NCI-H146 (cell line): ENCODE data around the gene TBC1D3B.
"Not testable (repeated sequence)": the region's sequence is repeated elsewhere in the genome, so short reads cannot be mapped to it uniquely, and the experiment has no call there.

Source experiments
- DNase-seq: peaks from one replicate; lab custom pipeline; 2025; lab: John Stamatoyannopoulos, UW

The TBC1D3B gene

GRCh38 chr17:36181446-36182175, 5.2 kb upstream of the TBC1D3B start:
- not testable (repeated sequence) for DNase-seq

- DNase-seq, result not testable (repeated sequence)
Measured at GRCh38 chr17:36168836-36169235, 7.6 kb downstream of the TBC1D3B start.

GRCh38 chr17:36153895-36154610, 22.4 kb downstream of the TBC1D3B start:
- no peak for DNase-seq

DNA sequence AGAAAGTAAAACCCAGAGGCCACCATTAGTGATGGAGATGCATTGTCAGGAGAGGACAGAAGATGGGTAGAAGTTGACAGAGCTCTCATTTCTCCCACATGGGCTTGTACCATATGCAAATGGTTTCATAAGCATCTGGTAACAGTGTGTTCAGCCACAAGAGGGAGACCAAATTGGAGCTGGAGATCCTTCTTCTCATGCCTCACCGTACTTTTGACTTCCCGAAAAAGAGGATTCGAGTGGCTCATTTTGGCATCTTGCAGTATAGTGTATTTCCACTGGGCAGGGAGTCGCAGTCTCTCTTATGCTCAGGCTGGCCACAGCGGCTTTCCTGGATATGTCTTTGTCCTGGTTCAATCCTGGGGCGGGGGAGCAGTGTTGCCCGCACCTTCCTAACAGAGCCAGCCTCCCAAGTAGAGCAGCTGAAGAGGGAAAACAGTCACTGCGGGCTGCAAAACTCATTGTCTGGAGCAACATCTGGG, 23.8 kb downstream of the TBC1D3B start:
- no peak for DNase-seq

- no peak for DNase-seq
Measured at GRCh38 chr17:36151891-36152638, 24.4 kb downstream of the TBC1D3B start.

DNA sequence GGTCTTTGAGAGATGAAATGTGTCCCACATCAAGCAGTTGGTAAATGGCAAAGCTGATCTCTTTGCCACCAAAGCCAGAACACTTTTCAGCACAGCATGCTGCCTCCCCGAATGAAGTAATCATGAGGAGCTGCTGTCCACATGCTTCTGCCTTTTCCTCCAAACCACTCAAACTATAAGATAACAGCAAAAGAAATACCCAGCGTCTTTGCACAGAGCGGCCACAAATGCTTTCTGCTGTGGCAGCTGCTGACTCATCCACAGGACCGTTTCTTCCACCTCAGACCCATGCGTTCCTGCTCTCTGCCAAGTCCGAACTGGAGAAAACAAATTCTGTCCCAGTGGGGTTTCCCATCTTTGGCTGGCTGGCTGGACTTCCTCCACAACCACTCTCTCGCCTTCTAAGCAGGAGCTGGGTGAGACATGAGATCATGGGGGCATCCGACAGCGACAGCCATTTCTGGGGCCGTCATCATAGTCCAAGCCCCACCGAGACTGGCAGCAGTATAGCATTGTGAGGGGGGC, 27.1 kb downstream of the TBC1D3B start:
- no peak for DNase-seq

- peak; percentile 2 for DNase-seq
Measured at GRCh38 chr17:36148559-36149295, 27.7 kb downstream of the TBC1D3B start.

GRCh38 chr17:36147601-36148000, 28.8 kb downstream of the TBC1D3B start:
- DNase-seq, result no peak

GRCh38 chr17:36144981-36145729, 31.3 kb downstream of the TBC1D3B start:
- no peak for DNase-seq

DNA sequence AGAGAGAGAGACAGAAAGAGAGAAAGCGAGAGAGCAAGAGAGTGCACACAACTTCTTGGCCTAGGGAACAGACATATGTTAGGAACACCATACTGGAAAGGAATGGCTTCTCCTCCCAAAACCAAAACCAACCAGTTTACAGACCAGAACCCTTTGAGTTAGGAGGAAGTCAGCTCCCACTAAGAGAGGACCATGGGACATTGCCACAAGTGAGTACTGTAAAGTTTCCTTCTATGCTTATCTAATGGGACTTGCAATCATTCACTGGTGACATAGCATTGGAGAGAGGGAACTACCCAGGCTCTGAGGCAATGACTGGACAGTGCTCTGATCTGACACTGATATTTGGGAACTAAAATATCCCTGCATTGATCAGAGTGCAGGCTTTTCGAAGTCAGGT, 32.4 kb downstream of the TBC1D3B start:
- no peak for DNase-seq

- no peak for DNase-seq
Measured at GRCh38 chr17:36142806-36143205, 33.6 kb downstream of the TBC1D3B start.

DNA sequence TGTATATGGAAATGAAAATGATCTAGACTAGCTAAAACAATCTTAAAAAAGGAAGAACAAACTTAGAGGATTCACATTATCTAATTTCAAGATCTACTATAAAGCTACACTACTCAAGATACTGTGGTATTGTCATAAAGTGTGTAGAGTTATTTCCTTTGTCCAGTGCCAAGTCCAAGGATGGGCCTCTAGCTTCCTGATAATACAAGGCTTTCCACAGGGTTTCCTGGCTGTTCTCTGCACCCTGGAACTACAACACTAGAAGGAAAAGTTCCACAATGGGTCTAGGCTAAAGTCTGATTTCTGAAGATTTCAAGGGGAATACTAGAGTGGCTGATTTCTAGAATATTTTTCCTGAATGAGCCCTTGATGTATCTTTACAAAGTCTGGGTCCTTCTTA, 34.2 kb downstream of the TBC1D3B start:
- no peak for DNase-seq

DNA sequence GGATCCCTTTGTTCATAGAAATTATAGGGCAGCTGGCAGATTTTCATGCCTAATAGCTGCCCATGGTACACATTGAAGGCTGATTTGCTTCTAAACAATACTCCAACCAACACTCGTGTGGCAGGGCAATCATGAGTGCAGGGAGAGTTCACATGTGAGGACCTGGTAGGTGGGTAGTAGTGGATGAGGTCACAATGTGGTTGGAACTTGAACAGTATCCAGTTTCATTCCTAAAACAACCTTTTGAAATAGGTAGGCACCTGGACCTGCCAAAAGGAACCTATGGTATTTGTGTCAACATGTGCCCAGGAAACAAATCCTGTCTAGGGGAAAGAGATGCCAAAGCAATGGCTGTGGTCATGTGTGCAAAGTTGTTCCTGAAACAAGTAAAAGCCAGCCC, 40.0 kb downstream of the TBC1D3B start:
- no peak for DNase-seq

DNA sequence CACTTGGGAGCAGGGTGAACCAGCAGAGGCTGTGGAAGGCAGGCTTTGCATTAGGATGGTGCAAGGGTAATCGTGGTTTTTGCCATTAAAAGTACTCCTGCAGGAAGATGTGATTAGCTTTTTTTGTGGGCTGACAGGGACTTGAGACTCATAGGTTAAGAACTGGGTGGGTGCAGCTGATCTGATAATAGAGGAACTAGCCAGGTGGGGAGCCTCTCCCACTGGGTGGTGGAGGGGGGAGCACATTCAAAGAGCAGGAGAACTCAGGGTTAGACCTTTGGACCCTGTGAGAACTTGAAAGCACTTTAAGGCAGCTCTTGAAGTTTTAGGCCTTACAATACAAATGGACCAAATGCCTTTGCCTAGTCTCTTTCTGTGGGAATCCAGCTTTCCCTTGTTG, 40.4 kb downstream of the TBC1D3B start:
- DNase-seq, result no peak

DNA sequence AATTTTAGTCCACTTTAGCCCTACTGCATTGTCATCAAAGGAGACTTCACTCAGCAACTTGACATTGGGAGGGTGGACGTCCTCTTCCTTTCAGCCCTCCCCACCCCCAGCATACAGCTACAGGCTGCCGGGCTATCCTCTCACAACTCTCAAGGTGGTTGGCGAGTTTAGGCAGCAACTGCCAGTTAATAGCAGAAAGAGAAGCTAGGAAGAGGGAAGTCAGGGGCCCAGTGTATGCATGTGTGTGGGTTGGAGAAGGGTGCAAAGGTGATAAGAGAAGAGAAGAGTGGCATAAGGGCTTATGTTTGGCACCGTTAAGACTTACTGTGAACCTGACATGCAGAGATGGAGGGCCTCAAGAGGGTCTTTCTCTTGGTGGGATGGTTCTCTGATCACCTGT, 41.0 kb downstream of the TBC1D3B start:
- DNase-seq, result no peak

DNA sequence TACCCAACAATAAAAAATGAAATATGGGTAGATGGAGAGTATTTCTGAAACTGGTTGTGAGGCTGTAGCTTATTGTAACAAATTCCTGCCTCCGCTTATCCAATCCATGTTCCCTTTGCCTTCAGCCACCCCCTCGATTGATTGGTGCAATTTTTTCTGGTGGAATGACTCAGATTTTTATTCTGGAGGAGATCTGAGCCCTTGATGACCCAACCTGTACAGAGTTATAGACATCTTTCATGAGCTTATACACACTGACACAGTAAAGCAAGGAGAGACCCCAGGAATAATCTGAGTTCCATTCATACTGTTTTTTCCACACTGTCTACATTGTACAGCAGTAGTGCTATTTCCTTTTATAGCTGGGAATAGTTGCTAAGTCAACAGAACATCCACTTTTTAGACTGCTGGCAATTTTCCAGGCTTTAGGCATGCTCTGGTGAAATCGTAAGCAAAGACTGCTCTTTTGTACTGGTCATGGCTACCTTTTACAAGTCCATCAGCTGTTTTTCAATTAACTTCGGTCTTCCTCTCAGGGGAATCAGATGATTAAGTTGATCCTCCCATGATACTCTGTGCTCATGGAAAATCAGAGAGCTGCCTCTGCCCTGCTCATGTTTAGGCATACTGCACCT, 42.7 kb downstream of the TBC1D3B start:
- no peak for DNase-seq

DNA sequence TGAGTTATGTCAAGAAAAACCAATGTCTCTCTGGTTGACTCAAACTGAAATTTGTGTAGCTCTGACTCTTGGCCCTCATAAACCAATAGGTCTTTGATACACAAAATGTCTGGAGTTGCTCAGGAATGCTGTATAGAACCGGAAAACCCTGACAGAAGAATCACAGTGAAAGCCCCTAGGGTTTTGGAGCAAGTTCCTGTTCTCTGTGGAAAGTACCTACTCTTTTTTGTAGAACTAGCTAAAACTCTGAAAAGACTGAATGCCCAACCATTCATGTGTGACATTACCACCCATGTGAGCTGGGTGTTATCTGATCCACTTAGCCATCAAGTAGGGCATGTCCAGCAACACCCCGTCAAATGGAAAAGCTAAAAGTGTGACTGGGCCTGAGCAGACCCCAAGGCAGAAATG, 44.0 kb downstream of the TBC1D3B start:
- no peak for DNase-seq

DNA sequence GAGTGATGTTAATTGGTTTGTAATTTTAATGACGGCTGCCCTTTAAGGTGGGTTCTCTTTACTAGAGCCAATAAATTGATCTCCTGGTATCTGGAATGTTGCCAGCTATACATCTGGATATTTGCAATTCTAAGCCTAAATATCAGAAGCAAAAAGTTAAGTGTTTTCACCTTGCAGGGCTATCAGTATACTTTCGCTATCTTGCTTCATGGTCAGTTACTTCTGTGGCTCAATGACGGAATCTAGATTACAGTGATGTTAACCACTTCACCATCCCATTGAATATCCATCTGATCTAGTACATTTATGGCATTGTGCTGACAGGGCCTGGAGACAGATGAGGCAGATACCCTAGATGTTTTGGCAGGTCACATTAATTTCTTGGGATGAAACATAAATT, 44.5 kb downstream of the TBC1D3B start:
- DNase-seq, result no peak

GRCh38 chr17:36131421-36131820, 45.0 kb downstream of the TBC1D3B start:
- no peak for DNase-seq

- no peak for DNase-seq
Measured at GRCh38 chr17:36130346-36130745, 46.1 kb downstream of the TBC1D3B start.

DNA sequence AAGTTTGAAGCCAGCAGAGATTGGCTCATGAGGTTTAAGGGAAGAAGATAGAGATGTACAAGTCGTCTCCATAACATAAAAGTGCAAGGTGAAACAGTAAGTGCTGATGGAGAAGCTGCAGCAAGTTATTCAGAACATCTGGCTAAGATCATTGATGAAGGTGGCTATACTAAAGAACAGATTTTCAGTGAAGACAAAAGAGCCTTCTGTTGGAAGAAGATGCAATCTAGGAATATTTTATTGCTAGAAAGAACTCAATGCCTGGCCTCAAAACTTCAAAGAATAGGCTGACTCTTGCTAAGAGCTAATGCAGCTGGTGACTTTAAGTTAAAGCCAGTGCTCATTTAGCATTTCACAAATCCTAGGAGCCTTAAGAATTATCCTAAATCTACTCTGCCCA, 46.8 kb downstream of the TBC1D3B start:
- no peak for DNase-seq
